ENCODE results near the gene TBC1D16. TPM values are rescaled to one million over a fixed set of nuclear protein-coding genes. Genes with fewer than 3 reads are reported as not detected.

Gene TBC1D16
- total and polyA plus RNA-seq, 2 donors (not counting 1 experiment from before 2014, with no cell fraction given), result 0.82 to 2.7 TPM

DNA sequence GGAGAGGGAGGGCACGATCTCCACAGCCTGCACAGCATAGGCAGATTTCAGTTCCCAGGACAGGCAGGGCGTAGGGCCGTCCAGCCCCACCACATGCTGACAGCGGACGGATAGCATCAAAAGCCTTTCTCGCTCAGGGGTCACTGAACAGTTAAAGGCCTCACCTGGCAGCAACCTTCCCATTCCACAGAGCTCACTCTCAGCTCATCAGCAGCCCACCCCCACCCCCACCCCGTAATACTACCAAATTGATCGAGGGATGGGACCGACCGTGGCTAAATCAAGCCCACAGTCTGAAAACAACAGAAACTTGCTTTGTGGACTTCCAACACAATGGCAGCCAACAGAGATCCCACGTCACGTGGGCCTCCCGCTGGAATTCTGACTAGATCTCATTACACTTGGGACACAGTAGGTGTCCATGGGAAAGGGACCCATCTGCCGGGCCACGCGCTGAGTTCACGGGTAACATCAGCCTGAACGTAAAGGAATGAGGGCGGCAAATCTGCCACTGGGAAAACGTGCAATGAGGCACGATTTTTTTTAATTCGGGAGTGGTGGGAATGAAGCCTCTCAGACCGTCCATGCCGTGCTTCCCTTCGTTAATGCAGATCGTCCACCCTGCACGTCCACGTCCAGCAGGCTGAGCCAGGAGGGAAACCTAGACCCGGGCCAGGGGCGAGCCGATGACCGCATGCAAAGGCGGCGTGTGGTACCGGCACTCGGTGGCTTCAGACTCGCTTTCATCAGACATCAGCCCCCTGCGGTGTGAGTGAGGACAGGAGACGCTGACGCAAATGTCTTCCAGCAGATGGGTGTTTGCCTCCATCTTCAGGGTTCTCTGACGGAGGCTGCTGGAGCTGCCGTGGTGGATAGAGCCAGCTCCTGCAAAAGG lies 92.1 kb downstream of the TBC1D16 start:
- ATAC-seq (ENCODE audit: low read depth), result no peak
- Histone ChIP-seq H3K9me3 (ENCODE audit: control extremely low read depth in 1 of 3, control insufficient read depth in 2 of 3, insufficient read depth in 1 of 3, low read length in 2 of 3) (peaks cover 0 to 3% (median 0%) of the 10 kb centered on the region in 3 donors), H3K36me3 (replicated peaks in 1 of 2; ENCODE audit: control extremely low read depth in 1 of 2, control insufficient read depth in 1 of 2, extremely low read depth in 1 of 2, insufficient read depth in 2 of 2, low read length in 1 of 2) (no peaks in the 10 kb centered on the region), H3K4me2 (replicated peaks; ENCODE audit: low read depth, low read length, poor library complexity, severe bottlenecking) (peak overlapping the region; percentile 66), H3K4me1 (ENCODE audit: control insufficient read depth in 2 of 2, insufficient read depth in 2 of 2, low read length in 2 of 2) (peaks cover 16 to 45% of the 10 kb centered on the region in 2 donors), H3K27ac (ENCODE audit: low read length in 2 of 2) (peak overlapping the region in 1 of 2 donors; percentile 74), H3K4me3 (ENCODE audit: control extremely low read depth in 1 of 5, extremely low read depth in 1 of 5, insufficient read depth in 1 of 5, low read depth in 2 of 5, low read length in 4 of 5) (peak overlapping the region in 4 of 5 experiments; percentile 4 to 33 (median 20)), H3K27me3 (replicated peaks in 1 of 4; ENCODE audit: control extremely low read depth in 1 of 4, control insufficient read depth in 3 of 4, insufficient read depth in 4 of 4, low read length in 3 of 4) (peaks cover 0 to 4% (median 0%) of the 10 kb centered on the region in 4 experiments), H2AFZ (ENCODE audit: insufficient read depth, low read depth, low read length, poor library complexity, severe bottlenecking) (peak overlapping the region; percentile 45), H3K79me2 (ENCODE audit: control insufficient read depth, insufficient read depth, low read length) (no peaks in the 10 kb centered on the region), H3K9ac (ENCODE audit: low read length) (no peak overlapping the region), H4K20me1 (ENCODE audit: control insufficient read depth, insufficient read depth, low read length, poor library complexity, severe bottlenecking) (no peaks in the 10 kb centered on the region)
- no peak for DNase-seq
- no peak for TF ChIP-seq EZH2 (IDR thresholded peaks at IDR 0.05; ENCODE audit: borderline replicate concordance, insufficient read depth, low read depth, low read length, poor library complexity, severe bottlenecking)
- TF ChIP-seq, protein P1, sequence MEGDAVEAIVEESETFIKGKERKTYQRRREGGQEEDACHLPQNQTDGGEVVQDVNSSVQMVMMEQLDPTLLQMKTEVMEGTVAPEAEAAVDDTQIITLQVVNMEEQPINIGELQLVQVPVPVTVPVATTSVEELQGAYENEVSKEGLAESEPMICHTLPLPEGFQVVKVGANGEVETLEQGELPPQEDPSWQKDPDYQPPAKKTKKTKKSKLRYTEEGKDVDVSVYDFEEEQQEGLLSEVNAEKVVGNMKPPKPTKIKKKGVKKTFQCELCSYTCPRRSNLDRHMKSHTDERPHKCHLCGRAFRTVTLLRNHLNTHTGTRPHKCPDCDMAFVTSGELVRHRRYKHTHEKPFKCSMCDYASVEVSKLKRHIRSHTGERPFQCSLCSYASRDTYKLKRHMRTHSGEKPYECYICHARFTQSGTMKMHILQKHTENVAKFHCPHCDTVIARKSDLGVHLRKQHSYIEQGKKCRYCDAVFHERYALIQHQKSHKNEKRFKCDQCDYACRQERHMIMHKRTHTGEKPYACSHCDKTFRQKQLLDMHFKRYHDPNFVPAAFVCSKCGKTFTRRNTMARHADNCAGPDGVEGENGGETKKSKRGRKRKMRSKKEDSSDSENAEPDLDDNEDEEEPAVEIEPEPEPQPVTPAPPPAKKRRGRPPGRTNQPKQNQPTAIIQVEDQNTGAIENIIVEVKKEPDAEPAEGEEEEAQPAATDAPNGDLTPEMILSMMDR (IDR thresholded peaks at IDR 0.05), result no peak
- Mint-ChIP-seq H3K27ac (peak overlapping the region; percentile 91), H3K4me3 (peak overlapping the region; percentile 69), H3K4me1 (peaks cover 39% of the 10 kb centered on the region), H3K27me3 (no peaks in the 10 kb centered on the region), H3K9me3 (ENCODE audit: insufficient read depth) (no peaks in the 10 kb centered on the region)
- POLR2A ChIA-PET, result no interaction called here
- 92% methylated on average over 38 of the region's 42 CpGs for WGBS (ENCODE audit: insufficient coverage)
- CTCF ChIA-PET, result interaction anchor here (1.2 to 1.4 kb wide), 2 partner anchors 27 to 31 kb away, joined by 3 to 5 read pairs; no protein-coding TSS in a partner anchor
- intact Hi-C loops (cut with micrococcal nuclease), result no loop called here

Data from B cell (primary cell).